ENCODE data around the gene JAKMIP1.

The JAKMIP1 gene

DNA sequence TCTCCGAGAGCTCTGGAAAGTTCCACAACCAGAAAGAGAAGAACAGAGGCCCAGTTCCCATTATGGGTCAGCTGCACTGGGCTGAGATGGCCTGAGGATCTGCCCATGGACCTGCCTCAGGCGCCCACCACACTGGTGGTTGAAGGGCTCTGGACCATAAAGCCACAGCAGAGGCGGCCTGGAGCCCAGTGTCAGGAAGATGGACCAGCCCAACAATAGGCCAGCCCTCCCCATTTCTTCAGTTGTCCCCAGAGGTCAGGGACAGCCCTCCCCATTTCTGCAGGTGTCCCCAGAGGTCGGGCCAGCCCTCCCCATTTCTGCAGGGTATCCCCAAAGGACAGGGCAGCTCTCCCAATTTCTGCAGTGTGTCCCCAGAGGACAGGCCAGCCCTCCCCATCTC is 144.9 kb downstream of the JAKMIP1 start:
- DNase-seq, result no peak

GRCh38 chr4:6055030-6055429 is 145.3 kb downstream of the JAKMIP1 start:
- DNase-seq, result no peak

GRCh38 chr4:6054162-6054922 is 146.0 kb downstream of the JAKMIP1 start:
- no peak for DNase-seq

GRCh38 chr4:6052679-6053078 is 147.7 kb downstream of the JAKMIP1 start:
- DNase-seq, result no peak

- no peak for DNase-seq
Observed at GRCh38 chr4:6050551-6050950, 149.8 kb downstream of the JAKMIP1 start.

DNA sequence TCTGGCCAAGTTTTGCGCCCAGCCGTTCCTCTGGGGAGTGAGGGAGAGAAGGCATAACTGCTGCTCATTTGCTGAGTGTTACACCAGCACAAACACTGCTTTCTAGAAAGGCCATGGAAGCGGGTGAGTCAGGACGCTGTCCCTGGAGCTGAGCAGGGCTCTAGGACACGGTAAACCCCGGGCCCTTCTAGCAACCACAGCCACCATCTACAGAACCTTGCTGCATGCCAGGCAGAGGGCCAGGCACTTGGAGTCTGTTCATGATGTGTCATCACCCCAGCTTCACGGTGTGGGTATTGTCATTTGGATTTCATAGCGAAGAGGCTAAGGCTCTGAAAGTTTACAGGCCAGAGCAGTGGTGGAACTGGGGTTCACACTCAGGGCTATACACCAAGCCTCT is 150.4 kb downstream of the JAKMIP1 start:
- no peak for DNase-seq

- no peak for DNase-seq
Observed at GRCh38 chr4:6049278-6049677, 151.1 kb downstream of the JAKMIP1 start.

DNA sequence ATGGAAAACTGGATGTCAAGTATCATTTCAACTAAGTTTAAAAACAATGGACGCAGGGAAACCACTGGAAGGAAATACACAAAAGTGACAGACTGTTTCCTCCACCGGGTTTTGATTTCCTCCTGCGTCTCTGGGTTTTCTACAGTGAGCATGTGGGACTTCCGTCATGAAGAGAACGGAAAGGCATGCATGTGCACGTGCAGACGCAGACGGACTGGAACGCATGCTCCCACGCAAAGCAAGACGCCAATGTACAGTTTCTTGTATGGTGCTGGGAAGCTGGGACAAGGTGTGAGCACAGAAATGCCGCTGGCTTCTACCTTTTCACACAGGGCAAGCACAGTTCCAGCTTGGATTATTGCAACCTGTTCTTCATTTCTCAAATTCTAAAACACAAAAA is 151.8 kb downstream of the JAKMIP1 start:
- no peak for DNase-seq

DNA sequence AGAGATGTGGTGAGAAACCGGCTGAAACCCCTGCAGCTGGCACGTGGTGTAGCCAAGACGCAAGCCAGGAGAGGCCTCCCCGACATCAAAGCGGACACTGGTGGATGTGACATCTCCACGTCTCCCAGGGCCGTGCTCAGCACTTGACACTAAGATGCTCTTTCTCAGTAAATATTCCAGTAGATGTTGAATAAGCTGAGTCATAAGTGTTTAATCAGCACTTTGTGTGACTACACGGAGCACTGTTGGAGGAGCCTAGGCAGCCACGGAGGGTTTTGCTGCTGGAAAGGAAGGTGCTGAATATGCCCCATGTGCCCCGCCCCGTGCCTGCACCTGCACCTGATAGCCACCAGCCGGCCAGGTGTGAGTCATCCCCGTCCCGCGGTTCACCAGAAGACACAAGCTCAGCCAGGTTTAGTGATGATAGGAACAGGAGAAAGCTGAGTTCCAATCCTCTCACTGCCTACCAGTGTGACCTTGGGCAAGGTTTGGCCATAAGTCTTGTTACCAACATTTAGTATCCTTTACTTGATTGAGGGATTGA is 153.1 kb downstream of the JAKMIP1 start:
- DNase-seq, result no peak

- no peak for DNase-seq
Observed at GRCh38 chr4:6046526-6047129, 153.7 kb downstream of the JAKMIP1 start.

- no peak for DNase-seq
Observed at GRCh38 chr4:6044805-6045204, 155.5 kb downstream of the JAKMIP1 start.

DNA sequence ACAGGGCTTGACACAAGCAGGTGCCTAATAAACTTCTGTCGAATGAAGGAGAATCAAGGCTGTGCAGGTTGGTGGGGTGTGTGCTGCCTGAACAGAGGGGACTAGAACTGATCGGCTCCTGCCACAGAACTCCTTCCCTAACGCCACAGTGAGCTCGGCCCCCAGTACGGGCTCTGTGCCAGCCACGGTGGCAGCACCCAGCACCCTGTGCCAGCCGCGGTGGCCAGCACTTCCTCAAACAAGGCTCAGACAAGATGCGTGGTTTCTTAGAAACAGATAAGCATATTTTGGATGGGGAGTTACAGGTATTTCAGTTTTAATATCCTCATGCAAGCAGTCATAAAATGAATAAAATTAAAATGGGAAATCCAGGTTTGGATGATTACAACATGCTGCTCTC is 156.1 kb downstream of the JAKMIP1 start:
- DNase-seq, result no peak

- DNase-seq, result no peak
Observed at GRCh38 chr4:6043843-6044242, 156.5 kb downstream of the JAKMIP1 start.

DNA sequence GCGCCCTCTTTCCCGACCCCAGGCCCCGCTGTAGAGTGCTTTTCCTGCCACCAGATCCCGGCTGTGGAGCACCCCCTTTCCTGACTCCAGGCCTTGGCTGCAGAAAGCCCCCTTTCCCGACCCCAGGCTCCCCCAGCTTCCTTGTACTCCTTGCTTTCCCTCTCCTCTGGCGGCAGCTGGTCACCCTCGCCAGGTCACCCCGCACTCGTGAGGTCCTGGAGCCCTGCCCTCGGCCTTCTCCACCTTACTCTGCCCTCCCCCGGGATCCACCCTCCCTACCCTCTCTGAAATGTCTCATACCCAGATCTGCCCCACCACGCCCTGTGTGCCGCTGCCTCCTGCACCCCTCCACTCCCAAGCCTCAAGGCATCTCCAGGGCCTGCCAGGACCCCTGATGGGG is 157.2 kb downstream of the JAKMIP1 start:
- DNase-seq, result no peak

DNA sequence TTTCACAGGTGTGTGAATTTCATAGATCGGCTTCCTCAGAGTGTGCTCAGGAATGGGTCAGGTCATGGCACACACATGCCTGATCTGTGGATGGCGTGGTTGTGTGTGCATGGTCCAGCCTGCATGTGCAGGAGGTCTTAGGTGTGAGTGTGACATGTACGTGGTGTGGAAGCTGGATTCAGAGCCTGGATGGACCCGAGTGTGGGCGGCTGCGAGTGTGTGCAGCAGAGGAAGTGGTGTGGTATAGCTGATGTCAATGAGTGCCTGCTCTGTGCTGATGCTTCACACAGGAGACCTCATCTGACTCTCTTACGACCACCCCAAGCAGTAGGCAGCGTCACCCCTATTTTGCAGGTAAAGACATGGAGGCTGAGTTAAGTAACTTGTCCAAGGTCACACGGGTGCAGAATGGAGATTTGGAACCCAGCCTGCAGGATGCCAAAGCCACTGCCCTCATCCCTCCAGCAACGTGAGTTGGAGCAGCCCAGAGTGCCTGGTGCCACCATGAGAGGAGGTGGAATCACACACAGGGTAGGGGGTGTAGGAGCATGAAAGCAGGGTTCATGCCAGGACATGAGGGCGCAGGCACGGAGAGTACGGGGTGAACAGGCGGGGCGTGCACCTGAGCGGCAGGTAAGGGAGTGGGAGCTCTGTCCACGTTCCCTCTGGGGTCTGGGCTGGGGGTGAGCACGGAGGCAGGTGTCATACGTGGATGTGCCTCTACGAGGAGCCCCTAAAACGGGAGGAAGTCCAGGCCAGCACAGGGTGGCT is 157.9 kb downstream of the JAKMIP1 start:
- no peak for DNase-seq

DNA sequence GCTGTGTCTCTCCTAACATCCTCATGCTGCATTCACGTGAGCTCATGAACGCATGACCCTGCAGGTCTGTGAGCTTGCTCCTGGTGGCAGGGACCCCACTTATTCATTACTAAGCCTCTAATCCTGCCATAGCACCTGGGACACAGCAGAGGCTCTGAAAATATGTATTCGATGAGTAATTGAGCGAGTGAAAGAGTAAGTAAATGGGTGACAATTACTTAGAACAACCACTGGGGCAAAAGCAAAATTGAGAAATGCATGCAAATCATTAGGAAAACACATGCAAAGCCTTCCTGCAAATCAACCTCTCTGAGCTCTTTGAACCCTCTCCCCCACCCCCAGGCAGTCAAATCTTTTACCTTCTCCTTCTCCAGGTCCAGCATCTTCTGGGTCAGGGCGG is 158.5 kb downstream of the JAKMIP1 start:
- no peak for DNase-seq

DNA sequence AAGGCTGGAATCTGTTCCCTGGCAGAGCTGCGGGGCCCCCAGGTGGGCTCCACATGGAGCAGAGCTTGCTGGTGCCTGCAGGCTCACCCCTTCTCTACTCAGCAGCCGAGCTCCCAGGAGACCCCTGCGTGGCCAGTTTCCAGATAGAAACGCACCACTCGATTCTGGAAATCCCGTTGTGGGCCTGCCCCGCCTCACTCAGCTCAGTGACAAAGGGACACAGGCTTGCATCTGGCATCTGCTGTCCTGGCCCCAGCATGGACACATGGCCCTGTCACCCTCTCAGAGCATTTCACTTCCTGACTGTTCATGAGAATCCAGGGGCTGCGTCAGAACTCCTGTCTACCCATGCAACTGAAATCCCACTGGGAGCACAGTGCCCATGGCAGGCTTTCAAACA is 161.6 kb downstream of the JAKMIP1 start:
- DNase-seq, result no peak

DNA sequence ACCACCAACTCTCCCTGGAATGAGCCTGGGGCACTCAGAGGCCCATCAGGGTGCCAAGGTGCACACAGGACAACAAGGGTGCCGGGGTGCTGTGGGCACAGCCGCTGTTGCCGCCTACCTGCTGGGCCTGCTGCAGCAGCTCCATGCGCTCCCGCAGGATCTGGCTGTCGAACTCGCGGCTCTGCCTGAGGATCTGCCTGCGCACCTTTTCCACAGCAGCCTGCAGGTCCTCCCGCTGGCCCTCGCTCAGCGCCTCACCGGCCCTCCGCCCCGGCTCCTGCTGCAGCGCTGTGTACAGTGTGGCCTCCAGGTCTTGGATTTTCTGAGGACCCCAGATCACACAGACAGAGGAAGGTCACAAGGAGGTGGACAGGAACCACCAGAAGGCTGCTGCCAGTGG is 164.6 kb downstream of the JAKMIP1 start:
- no peak for DNase-seq

DNA sequence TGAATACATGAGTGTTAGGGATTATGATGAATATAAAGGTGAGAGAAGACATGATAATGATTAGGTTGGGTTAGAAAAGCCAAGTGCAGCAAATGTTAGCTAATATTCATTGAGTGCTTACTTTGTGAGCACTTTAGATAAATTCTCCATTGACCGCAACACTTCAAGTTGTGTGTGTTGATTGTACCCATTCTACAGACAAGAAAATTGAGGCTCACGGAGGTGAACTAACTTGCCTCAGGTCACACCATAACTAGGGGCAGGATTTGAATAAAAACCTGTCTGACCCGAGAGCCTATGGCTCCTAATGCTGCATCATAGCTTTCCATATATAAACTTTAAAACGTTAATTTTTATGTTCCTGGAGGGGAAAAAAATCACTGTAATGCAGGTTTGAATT is 167.0 kb downstream of the JAKMIP1 start:
- DNase-seq, result no peak

DNA sequence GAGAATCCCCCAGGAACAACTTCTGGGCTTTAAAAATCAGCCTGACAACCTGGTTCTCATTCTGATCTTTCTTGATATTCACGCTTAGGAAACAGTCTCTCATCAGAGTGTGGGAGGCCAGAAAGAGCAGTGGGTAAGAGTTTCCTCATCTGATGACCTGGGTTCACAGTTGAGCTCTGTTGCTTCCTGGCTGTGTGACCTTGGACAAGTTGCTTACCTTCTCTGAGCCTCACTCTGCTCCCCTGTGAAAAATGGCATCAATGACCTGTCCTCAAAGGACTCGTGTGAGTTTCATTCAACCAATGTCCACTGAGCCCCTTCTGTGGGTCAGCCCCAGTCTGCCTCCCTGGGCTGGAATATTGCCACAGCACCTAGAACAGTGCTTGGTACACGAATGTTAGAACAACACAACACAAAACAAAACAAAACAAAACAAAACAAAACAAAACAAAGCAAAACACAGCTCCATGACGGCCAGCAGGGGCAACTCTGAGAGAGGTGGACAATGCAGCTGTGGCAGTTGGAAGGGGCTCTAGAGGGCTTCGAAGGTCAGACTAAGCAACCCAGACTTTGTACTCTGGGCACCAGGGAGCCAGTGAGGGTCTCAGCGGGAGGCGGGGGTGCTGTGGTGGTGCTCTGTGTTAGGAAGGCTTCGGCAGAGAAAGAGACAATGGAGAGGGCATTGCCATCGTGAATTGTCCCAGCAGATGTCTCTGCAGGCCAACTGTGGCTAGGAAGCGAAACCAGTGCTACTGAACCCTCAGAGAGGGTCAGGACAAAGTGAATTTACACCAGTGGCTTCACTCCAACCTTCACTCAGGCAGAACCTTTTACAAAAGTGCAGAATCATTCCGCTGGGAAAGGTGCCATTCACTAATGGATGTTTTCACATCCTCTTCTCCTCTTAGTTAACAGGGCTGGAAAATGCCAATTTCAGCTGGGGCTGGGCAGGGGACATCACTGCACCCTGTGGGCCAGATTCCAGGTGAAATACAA is 167.8 kb downstream of the JAKMIP1 start:
- DNase-seq, result no peak

- DNase-seq, result no peak
Observed at GRCh38 chr4:6031846-6032245, 168.5 kb downstream of the JAKMIP1 start.

DNA sequence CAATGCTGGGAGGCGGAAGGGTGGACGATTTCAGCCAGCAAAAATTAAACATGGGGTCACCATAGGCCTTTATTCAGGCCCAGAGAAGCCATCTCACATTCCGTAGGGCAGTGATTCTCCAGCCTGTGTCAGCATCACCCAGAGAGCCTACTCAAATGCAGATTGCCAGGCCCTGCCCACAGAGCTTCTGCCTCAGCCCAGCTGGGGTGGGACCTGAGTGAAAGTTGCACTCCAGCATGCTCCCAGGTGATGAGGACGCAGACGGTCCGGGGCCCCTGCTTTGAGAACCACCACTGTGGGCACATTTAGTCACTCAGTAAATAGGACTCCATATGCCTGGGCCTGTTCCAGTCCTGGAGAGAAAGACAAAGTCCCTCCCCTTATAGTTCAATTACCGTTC is 169.7 kb downstream of the JAKMIP1 start:
- no peak for DNase-seq

GRCh38 chr4:6029254-6029653 is 171.1 kb downstream of the JAKMIP1 start:
- no peak for DNase-seq

Data from retina (tissue), 1 donor.